22Rv1 (cell line): ENCODE results near the gene KCNH5.

Source experiments
- H3K27ac ChIP-seq: fragments of 450-650 bp; 2 replicates; pipeline ENCODE4 v1.5.1; 2017
- ZFX ChIP-seq: fragments of 450-650 bp; IDR thresholded peaks from 2 replicates; pipeline ENCODE4 v1.6.1; 2017; ENCODE audit warnings: antibody characterized with exemption, borderline replicate concordance
- TF ChIP-seq, protein P1 (sequence below): fragments of 450-650 bp; IDR thresholded peaks from 2 replicates; pipeline ENCODE4 v1.5.1; 2017; ENCODE audit warnings: mild to moderate bottlenecking

Gene KCNH5

DNA sequence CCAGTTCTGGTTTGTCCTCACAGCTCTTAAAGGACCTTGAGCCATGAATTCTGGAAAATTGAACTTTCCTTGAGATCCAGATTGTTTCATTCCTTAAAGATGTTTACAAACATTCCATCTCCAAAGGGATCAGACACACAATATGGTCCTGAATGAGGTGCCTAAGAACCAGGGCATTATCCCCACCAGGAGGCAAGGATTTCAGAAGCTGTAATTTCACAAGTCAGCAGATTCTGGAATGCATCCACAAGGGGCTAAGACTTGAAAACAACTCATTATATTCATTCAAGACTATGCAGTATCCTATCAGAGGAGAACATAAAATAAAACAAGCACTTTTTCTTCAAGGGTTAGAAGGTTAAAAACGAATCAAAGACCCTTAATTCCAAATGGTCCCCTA lies 15.1 kb downstream of the KCNH5 start:
- TF ChIP-seq ZFX: no peak
- TF ChIP-seq, protein P1, sequence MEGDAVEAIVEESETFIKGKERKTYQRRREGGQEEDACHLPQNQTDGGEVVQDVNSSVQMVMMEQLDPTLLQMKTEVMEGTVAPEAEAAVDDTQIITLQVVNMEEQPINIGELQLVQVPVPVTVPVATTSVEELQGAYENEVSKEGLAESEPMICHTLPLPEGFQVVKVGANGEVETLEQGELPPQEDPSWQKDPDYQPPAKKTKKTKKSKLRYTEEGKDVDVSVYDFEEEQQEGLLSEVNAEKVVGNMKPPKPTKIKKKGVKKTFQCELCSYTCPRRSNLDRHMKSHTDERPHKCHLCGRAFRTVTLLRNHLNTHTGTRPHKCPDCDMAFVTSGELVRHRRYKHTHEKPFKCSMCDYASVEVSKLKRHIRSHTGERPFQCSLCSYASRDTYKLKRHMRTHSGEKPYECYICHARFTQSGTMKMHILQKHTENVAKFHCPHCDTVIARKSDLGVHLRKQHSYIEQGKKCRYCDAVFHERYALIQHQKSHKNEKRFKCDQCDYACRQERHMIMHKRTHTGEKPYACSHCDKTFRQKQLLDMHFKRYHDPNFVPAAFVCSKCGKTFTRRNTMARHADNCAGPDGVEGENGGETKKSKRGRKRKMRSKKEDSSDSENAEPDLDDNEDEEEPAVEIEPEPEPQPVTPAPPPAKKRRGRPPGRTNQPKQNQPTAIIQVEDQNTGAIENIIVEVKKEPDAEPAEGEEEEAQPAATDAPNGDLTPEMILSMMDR: no peak

DNA sequence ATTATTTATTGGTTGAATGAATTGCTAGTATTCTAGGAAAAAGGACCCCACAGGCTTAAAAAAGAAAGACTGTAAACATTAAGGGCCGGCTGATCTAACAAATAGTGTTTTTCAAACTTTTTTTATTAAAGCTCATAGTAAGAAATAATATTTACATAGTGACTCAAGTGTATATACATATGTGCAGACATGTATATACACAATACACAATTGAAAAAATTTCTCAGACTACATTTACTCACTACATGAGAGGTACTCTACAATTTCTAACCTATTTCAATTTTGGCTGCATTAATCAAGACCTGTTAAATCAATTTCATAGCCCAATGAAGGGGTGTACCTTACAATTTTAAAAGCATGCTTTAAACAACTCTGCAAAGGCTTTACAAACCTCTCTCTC lies 17.5 kb downstream of the KCNH5 start:
- TF ChIP-seq, protein P1: no peak
- TF ChIP-seq ZFX: no peak
- H3K27ac ChIP-seq: no peak overlapping the region

More for the DNA sequence above, 15.1 kb downstream of the KCNH5 start:
- H3K27ac ChIP-seq: no peak overlapping the region

DNA sequence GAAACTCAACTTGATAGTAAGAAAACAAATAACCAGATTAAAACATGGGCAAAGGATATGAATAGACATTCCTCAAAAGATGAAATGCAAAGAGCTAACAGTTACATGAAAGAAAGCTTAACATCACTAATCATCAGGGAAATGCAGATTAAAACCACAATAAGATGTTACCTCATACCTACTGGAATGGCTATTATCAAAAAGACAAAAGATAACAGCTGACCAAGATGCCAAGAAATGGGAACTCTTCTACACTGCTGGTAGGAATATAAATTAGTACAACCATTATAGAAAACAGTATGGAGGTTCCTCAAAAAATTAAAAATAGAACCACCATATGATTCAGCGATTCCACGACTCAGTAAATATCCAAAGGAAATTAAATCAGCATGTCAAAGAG lies 18.8 kb downstream of the KCNH5 start:
- TF ChIP-seq, protein P1: no peak
- TF ChIP-seq ZFX: no peak

DNA sequence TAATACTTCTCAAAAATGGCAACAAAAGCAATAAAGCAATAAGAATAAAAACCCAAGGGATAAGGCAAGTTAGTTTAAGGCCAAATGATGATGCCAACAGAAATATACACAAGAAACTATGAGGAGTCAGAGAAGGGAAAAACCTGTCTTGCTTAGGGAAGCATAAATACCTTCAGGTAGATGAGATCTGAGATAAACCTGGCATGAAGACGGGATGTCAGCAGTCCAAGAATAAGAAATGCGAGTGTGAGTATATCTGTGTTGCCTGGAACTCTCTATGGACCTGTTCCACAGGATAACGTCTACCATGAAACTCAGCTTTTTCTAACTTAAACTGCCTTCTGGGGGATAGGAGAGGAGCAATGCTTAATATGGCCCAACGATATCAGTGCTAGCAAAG lies 30.6 kb downstream of the KCNH5 start:
- no peak overlapping the region for H3K27ac ChIP-seq
- no peak for TF ChIP-seq ZFX
- TF ChIP-seq, protein P1: no peak

More for the DNA sequence above, 18.8 kb downstream of the KCNH5 start:
- no peak overlapping the region for H3K27ac ChIP-seq

DNA sequence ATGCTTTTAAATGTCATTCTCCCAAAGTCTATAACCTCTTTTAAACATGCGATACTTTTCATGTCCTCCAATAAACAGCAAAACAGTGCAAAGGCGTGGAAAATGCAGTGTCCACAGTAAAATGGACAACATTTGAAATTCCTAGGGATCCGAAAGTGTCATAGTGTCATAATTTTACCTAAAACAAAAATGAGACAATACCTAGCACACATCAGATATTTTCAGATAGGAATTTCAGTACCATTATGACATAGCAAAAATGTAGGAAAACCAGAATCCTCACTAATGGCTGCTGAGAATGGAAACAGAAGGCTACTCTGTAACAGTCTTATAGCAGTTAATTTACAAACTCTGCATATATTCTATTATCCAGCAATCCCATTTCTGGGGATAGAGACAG lies 33.1 kb downstream of the KCNH5 start:
- TF ChIP-seq, protein P1: no peak
- no peak for TF ChIP-seq ZFX
- H3K27ac ChIP-seq: no peak overlapping the region

DNA sequence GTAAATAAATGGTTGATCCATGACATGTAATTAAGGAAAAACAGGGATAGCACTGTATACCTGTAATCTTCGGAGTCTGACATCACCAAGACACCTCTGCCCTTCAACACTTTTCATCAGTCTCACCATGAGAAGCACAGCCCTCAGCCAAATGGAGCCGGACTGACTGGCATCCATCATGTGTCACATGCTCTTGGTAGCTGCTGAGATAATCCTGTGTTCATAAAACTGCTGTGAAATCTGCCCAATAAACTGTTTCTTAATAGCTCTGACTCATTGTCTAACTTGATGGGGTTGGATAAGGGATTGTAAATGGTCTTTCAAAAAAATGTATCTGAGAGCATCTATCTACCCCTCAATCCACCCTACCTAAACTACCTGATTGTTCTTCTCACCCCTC lies 33.6 kb downstream of the KCNH5 start:
- H3K27ac ChIP-seq: no peak overlapping the region
- TF ChIP-seq ZFX: no peak
- TF ChIP-seq, protein P1: no peak

DNA sequence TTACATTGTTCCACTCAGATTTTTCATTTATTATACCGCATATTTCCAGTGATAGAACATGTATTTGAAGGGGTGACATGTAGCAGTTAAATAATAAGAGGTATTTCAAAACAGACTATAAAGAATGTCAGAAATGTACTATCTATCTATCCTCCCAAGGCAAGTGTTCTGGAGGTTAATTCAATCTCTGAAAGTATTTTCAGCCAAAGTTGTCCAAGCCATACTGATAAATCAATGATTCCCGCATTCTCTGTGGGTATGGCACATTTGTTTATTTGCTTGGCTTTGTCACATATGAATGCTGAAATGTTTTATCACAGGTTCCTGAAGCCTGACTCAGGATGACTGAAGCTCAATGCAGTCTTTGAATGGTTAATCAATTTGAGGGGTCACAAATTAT lies 35.8 kb downstream of the KCNH5 start:
- H3K27ac ChIP-seq: no peak overlapping the region
- no peak for TF ChIP-seq ZFX
- TF ChIP-seq, protein P1: no peak
